ENCODE measurements around the gene PVALEF.

Gene PVALEF

DNA sequence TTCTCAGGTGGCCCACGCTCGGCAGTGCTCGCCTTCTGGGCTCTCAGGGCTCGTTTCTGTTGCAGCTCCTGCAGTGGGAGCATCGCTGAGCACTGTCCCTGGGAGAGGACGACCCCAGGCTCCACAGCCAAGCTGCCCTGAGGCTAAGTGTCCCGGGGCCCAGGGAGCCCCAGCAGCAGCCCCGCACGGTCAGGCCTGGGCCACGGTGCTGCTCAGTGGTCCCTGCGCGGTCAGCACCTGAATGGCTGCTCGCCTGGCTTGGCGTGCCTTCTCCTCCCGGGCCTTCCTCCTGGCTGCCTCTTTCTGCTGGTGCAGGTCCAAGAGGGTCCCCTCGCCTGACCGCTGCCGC, 34.1 kb downstream of the PVALEF start:
- no peak for DNase-seq

DNA sequence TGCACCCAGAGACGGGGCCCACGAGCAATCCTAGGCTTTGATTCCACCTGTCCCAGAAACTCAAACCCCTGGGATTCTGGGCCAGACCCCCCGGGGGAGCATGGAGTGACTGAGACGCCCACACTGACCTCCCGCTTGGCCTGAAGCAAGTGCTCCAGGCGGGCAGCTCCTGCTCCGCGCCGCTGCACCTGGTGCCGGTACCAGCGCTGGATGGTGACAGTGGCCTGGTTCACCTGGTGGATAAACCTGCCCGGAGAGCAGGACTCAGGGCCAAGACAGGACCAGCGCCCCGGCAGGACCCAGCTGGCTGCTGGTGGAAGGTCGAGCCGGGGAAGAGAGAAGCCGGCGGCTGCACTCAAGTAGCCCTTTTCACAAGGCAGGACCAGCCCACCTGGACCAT, 34.9 kb downstream of the PVALEF start:
- no peak for DNase-seq

DNA sequence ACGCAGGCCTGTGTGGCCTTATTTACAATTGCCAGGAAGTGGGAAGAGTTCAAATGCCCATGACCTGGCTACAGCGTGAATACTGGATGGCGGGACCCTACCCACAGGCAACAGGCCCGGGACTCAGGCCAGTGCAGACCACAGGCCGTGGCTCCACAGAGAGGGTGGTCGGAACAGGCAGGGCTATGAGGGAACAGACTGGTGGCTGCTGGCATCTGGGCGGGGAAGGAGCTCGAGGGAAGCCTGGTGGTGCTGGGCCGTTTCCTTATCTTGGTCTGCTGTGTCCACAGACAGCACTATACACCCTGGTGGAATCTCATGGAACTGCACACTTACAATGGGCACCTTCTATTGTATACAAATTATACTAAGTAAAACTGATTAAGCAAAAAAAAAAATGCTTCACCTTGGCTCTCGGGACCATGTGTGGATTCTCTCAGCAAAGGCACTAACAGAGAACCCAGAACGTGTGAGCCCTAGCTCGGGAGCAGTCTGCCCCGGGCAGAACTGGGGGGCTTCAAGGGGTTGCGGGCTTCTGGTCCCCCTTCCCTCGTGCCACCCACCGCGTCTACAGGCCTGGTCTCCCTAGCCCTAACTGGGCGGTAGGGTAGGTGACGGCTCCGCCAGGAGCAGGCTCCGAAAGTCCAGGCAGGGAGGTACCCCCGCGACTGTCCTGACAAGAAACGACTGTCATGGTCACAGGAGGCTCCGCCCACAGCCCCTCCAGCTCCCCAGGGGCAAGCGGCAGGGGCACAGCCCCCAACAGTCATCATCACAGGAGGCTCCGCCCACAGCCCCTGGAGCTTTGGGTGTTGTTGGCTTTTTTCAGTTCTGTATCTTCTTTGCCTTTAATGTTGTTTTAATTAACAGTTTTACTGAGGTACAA, 35.6 kb downstream of the PVALEF start:
- DNase-seq = peak; percentile 42

DNA sequence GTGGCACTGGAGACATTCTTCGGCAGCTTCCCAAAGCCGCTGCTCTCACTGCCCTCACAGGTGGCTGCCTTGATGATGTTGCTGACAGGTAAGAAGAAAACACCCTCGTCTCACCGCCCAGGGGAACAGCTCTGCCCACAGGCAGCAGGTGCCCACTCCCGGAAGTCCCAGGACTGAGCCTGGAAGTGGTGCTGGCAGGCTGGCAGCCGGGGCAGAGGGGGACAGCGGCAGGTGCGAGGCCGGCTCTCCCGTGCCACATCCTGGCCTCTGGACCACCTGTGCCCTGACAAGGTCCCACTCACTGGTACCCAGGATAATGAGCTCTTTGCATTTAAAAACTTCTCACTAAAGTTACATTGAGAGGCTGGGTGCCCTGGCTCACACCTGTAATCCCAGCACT, 37.0 kb downstream of the PVALEF start:
- no peak for DNase-seq

DNA sequence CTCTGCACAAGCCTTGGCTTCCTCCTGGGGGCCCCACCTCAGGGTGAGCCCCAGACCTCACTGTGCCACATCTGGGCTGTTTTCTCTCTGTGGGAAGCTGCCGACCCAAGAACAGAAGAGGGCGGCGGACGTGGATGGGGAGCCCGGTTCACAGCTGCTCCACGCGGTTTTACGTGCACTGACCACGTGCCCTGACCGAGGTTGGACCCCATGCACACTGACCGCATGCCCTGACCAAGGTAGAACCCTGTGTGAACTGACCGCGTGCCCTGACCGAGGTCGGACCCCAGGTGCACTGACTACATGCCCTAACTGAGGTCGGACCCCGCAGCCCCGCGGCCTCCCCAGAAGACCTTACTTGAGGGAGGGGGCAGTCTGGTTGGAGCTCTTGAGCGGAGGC, 37.8 kb downstream of the PVALEF start:
- DNase-seq = no peak

DNA sequence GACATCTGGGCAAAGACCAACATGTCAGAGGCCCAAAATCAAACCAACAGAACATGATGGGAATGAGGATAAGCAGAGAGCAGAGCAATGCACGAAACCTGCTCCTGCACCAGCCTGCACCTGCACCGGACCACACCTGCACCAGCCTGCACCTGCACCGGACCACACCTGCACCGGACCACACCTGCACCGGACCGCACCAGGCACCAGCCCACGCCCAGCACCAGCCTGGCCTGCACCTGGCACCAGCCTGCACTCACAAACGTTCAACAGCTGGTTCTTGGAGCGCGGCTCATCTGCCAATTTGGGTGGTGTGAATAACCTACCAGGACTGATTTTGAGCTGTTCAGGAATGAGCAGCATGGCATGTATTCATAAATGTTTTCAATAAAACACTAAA, 39.3 kb downstream of the PVALEF start:
- DNase-seq = no peak

DNA sequence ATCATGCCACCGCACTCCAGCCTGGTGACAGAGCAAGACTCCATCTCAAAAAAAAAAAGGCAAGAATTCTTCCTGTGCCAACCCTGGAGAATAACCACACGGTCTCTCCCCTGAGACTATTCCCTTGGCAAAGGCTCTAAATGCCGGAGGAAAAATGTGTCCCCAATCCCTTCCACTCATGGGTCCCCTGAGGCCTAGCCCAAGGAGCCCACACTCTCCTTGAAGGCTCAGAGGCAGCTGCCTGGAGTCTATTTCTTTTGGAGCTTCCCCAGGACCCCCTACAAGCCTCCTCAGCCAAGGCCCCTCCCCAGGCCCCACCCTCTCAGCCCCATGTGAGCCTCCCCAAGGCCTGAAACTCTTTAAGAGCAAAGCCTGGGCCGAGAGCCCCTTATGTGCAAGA, 40.9 kb downstream of the PVALEF start:
- no peak for DNase-seq

DNA sequence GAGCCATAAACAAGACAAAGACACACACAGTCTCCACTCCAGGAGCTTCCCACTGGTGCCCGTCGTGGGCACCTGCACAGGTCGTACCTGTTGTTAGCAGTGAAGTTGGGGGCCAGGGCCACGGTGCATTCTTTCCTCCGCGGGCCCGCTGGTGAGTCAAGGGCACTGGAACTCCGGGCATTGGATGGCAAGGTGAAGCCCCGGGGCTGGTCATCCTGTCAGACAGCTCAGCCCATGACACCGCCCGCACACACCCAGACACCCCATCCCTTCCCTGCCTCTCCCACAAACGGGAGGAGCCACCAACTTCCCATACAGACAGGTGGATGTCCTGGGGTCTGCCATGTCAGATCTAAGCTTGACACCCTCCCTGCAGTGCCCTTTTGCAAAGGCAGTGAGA, 41.4 kb downstream of the PVALEF start:
- DNase-seq = no peak

DNA sequence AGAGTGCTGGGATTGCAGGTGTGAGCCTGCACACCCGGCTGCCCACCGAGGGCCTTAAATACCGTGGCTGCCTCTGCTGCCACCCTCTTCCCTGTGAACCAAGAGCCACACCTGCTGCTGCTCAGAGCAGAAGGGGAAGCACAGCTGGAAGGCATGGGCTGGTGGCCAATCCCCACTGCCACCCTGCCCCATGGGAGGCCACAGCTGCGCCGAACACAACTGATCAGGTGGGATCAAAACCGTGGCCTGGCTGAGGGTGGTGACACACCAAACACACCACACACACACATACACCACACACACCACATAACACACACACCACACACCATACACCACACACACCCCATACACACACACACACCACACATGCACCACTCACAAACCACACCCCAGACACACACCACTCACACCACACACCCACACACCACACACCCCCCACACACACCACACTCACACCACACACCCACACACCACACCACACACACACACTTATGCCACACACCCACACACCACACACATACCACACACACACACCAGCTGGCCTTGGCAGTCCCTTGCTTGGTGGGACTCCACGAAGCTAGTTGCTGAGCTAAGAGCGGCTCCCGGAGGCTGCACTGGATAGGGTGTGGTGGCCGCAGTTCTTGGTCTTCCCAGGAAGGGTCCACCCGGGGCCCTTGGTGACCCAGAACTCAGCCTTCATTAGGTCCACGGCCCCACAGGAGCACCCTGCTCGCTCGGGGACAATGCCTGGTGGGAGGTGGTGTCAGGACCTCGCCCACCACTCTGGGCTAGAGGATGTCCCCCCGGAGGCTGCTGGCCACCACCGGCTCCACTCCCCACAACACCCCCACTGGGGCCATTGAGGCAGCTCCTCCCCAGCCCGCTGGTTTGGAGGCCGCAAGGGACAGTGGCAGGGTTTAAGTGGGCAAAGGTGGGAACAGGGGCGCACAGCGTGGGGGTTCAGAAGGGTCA, 42.6 kb downstream of the PVALEF start:
- DNase-seq = no peak

DNA sequence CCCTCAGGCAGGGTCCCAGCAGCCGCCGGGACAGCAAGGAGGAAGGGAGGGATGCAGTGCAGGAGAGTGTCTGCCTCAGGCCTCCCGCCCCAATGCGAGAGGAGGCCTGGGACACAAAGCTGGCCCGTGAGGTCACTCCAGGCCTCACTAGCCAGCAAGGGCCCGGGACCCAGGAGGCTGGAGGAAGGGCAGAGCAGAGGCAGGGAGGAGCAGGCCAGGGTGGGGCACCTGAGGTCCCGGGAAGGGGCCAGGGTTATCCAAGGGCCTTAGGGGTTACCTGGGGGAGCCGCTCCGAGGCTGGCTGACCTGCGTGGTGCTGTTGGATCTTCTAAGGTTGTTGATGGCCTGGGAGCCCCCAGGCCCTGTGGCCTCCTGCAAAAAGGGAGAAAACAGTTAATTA, 43.3 kb downstream of the PVALEF start:
- no peak for DNase-seq

DNA sequence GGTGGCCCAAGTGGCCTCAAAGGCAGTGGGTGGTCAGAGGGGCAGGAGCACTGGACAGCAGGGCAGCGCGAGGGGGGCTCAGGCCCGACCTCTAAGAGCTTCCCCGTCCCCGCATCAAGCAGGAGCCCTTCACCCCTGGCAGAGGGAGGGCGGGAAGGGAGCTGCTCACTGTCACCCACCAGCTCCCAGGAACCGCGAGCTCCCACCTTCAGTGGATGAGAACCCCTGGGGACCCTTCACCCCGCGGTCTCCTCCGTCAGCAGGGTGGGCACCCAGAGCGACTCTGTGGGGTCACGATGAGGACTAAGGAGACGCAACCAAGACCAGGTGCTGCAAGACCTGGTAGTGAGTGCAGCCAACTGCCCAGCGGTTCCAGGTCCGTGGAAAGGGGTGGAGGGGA, 43.8 kb downstream of the PVALEF start:
- no peak for DNase-seq

DNA sequence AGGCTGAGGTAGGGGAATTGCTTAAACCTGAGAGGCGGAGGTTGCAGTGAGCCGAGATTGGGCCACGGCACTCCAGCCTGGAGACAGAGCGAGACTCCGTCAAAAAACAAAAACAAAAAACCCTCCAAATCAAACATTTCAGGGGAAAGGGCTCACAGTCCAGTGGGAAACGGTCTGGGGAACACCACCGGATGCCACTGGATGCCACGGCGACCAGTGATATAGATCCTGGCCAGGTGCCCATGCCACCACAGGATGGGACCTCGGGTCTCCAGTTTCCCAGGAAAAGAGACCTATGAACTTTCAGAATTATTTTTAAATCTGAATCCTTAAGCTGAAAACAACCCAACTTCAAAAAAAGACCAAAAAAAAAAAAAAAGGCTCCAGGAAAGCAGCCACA, 45.2 kb downstream of the PVALEF start:
- no peak for DNase-seq

DNA sequence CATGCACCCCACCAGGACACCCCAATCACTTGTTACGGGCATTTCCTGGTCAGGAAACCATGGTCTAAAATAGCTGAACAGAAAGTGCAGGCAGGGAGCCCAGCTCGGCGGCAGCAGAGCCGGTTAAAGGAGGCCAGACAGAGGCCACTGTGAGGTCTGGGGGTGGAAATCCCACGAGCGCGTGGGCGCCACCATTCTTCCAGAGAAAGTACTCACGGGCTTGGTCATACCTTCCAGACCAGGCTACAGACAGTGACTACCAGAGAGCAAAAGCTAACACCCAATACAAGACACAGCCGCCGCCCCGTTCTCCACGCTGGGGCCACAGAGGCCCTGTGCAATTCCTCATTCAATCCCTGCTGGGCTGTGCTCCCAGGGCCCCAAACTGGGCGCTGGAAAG, 45.6 kb downstream of the PVALEF start:
- no peak for DNase-seq

DNA sequence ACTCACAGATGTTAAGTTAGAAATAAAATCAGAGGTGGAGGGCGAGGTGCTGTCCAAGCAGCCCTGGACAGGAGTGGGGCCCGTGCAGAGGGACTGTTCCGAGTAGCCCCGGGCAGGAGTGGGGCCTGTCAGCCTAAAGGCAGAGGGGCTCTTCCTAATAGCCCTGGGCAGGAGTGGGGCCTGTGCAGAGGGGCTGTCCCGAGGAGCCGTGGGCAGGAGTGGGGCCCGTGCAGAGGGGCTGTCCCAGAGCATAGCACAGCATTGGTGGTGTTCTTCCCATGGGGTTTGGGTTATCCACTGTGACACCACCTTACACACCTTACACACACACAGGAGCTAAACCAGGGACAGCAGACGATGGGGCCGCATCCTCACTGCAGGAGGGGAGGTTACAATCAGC, 47.1 kb downstream of the PVALEF start:
- DNase-seq = no peak

DNA sequence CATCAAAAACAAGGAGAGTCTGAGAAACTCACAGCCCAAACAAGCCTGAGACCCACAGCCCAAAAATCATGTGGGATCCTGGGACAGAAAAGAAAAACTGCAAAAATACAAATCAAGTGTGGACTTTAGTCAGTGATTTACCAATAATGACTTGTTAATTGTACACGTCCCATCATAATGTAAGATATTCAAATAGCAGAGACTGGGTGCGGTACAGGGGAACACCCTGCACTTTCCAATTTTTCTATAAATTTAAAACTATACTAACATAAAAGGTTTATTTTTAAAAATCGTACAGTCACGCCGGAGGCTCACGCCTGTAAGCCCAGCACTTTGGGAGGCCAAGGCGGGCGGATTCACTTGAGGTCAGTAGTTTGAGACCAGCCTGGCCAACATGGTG, 48.7 kb downstream of the PVALEF start:
- no peak for DNase-seq

DNA sequence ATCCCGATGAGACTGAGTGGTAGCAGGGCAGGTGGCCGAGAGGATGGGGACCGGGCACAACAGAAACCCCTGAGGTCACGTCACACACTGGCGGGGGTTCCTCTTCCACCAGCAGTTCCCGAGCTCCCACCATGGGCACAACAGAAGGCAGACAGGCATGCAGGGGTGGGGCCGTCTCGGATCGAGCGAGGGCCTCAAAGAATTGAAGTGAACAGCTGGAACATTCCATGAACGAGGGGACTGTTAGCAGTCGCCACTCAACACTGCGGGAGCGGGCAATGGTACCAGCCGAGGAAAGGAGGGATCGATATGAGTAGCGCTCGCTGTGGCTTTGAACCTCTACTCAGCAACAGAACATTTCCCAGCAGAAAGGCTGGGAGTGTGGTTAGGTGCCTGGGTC, 52.2 kb downstream of the PVALEF start:
- DNase-seq = no peak

DNA sequence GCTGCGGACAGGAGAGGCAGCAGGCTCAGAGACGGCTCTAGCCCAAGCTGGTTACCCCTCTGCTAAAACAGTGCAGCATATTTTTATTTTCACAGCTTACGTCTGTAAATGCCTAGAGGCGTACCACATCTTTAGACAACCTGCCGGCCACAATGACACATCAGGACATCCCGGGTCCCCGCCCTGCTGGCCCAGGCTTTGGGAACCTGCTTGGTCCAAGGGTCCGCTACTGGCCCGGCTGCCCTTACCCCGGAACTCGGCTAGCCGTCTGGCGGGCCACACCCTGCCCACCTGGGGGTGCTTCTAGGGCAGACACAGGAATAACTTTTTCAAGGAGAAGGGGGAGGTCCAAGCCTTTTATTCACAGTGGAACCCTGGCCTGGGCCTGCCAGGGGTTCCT, 53.2 kb downstream of the PVALEF start:
- DNase-seq = no peak

DNA sequence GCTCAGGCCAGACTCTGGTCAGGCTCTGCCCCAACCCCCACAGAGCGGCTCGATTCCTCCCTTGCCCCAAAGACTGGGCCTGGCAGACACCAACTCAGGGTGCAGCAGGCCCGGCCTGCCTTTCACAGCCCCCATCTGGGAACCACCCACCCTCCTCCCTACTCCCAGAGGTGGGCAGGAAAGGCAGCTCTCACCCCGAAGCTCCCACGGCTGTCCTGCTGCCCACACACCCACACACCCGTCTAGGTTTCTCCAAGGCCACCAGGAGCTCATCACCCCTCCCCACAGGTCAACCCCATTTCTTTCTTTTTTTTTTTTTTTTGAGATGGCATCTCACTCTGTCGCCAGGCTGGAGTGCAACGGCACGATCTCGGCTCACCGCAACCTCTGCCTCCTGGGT, 53.7 kb downstream of the PVALEF start:
- no peak for DNase-seq

DNA sequence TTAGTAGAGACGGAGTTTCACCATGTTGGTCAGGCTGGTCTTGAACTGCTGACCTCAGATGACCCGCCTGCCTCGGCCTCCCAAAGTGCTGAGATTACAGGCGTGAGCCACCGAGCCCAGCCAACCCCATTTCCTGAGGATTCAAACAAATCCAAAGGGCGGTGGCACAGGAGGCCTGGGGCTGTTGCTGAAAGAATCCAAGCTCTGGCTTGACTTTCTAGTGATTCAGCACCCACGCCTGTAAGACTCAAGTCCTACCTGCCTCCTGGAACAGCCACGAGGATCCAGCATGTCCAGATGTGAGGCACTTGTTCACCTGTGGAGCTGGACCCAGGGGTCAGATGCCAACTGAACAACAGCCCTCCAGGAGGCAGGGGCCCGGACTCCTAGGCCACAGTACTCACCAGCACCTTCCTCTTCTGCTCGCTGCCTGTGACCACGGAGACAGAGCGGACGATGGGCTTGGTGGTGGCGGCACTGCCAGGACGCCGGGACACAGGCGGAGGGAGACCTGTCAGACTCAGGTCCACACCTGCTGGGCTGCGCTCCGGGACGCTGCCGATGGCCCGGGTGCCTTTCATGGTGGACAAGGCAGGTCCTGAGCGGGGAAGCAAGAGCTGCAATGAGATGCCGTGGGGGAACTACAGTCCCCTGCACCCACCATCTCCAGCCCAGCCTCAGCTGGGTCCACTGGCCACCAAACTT, 54.3 kb downstream of the PVALEF start:
- no peak for DNase-seq

DNA sequence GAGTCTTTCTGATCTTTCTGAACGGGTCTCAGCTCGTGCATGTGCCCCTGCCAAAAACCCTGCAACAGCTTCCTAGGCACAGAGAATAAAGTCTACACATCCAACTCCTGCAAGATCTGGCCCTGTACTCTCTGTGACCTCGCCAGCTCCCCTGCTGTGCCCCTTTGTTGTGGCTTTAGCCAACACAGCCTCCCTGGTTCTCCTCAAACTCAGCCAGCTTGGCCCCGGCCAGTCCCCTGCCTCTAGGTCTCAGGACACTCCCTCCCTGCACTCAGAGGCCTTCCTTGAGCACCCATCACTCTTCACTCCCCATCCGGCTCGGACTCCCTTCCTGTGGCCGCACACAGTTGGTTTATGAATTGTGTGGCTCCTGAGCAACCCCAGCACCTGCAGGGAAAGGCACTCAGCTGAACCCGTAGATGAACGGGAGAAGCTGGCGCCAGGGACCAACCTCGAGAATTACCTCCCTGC, 56.1 kb downstream of the PVALEF start:
- no peak for DNase-seq

DNA sequence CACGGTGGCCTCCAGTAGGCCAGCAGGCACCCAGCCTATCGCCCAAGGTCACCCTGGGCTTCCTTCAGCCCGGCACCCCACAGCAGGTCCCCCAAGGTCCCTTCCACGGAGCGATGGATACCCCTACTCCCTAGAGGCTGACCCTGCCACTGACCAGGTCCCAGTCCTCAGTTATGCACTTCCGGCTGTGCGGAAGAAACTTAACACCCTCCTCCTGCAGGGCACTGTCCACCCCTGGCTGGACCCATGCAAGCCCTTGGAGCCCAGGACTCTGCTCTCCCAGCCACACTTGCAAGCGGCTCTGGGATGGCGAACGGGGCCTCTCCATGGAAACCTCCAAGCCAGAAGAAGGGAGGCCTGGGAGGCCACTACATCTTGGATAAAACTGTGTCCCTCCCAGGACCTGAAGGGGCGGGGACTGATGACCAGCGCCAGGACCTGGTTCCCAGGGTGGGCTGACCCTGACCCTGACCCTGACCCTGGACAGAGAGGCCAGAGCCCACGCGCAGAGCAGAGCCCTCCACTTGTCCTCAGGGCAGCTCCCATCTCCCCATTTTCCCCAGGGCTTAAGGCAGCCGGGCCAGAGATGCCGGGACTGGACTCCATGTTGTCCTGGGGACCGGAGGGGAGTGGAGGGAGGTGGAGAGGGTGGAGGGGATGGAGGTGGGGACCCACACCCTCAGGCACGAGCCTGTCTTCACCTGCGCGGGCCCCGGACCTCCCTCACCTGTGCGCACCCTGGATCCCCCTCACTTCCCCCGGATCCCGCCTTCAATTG, 56.7 kb downstream of the PVALEF start:
- DNase-seq = no peak

DNA sequence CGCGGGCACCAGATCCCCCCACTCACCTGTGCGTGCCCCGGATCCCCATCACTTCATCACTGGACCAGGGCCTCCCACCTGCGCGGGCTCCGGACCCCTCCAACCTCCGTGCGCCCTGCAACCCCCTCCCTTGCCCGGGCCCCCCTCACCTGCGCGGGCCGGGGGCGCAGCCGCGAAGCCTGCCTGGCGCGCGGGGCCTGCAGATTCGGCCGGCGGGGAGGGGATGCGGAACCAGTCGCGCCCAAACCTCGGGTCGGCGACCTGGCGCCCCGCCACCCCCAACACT, 57.3 kb downstream of the PVALEF start:
- no peak for DNase-seq
